Breast epithelium (tissue), 3 donors: ENCODE data around the gene VPS52.

ENCODE experiments used
- CTCF ChIP-seq, 3 donors: fragments of 450-650 bp; IDR thresholded peaks; one replicate each; pipeline ENCODE4 v1.5.1; 2016 to 2017; ENCODE audit warnings: antibody characterized with exemption in 3 of 3, mild to moderate bottlenecking in 3 of 3, moderate library complexity in 3 of 3
- POLR2A ChIP-seq: fragments of 450-650 bp; IDR thresholded peaks from one replicate; pipeline ENCODE4 v1.6.1; 2016; ENCODE audit warnings: antibody characterized with exemption, mild to moderate bottlenecking, moderate library complexity
- POLR2AphosphoS5 ChIP-seq, 3 donors: sonication (generic); formaldehyde crosslinking; IDR thresholded peaks; one replicate each; pipeline ENCODE4 v1.6.1; 2017; ENCODE audit warnings: antibody characterized with exemption in 3 of 3

GRCh38 chr6:33296797-33297405 is 25.2 kb upstream of the VPS52 start:
- TF ChIP-seq CTCF (IDR thresholded peaks at IDR 0.05) (no peak), POLR2AphosphoS5 (IDR thresholded peaks at IDR 0.05) (no peak), POLR2A (no peak)
